ENCODE results near the gene REG1B. TPM values are rescaled to one million over a fixed set of nuclear protein-coding genes. Genes with fewer than 3 reads are reported as not detected.

Gene REG1B, protein sequence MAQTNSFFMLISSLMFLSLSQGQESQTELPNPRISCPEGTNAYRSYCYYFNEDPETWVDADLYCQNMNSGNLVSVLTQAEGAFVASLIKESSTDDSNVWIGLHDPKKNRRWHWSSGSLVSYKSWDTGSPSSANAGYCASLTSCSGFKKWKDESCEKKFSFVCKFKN
- total RNA-seq (not detected in 2 replicates), polyA plus RNA-seq (not detected in 2 replicates), polyA minus RNA-seq (not detected in 2 replicates), Bru-seq, nascent RNA (not detected), BruChase-seq, experiment 1, labeled RNA remaining after a 6-hour chase (not detected), BruChase-seq, experiment 2, labeled RNA remaining after a 2-hour chase (not detected)
- not detected in 2 replicates for polyA plus RNA-seq (2011; cell fraction: cytosol; rRNA removed)
- not detected in 2 replicates for polyA plus RNA-seq (2011; cell fraction: nucleus; rRNA removed)
- not detected in 2 replicates for polyA plus RNA-seq (2012)
- not detected for polyA minus RNA-seq (2011; cell fraction: cytosol; rRNA and poly(A)+ RNA removed)
- polyA minus RNA-seq (2011; cell fraction: nucleus; rRNA and poly(A)+ RNA removed): not detected in 2 replicates
- long read RNA-seq: 0 reads

GRCh38 chr2:79087785-79088364 lies at the start of gene REG1B:
Gene REG1B, minus strand, starts transcription at chr2:79087993. Its CDS starts 381 bp downstream, at chr2:79087612.
- DNase-seq (ENCODE audit: low read depth, low spot score) (no peak), FAIRE-seq (no peak)
- H3K9me3 ChIP-seq (replicated peaks; ENCODE audit: control insufficient read depth, insufficient read depth, low read length): peaks cover 2% of the 10 kb centered on the region
- H3K4me1 ChIP-seq (ENCODE audit: control insufficient read depth, extremely low read depth, insufficient read depth, low read length): no peaks in the 10 kb centered on the region
- H3K36me3 ChIP-seq (ENCODE audit: control insufficient read depth in 2 of 2, extremely low read depth in 1 of 2, insufficient read depth in 2 of 2, low read length in 2 of 2): no peaks in the 10 kb centered on the region
- H3K9ac ChIP-seq (replicated peaks; ENCODE audit: extremely low read depth, insufficient read depth, low read length): no peak within 1 kb of the TSS
- H3K27me3 ChIP-seq (ENCODE audit: control insufficient read depth in 2 of 2, insufficient read depth in 2 of 2, low read length in 2 of 2): no peaks in the 10 kb centered on the region
- H3K4me2 ChIP-seq (ENCODE audit: insufficient read depth, low read length): no peak within 1 kb of the TSS
- no peak within 1 kb of the TSS for H3K27ac ChIP-seq (ENCODE audit: insufficient read depth, low read depth, low read length)
- H3K79me2 ChIP-seq (ENCODE audit: control insufficient read depth, insufficient read depth, low read length): no peaks in the 10 kb centered on the region
- BruUV-seq (replicated peaks): no TSS peak
- ChIA-PET POLR2A (no interaction called here), CTCF (no interaction called here)
- dilution Hi-C loops (cut with MboI; ENCODE audit: extremely low pct_ligation_motif_present, low sequenced_read_pairs) (no loop called here), intact Hi-C loops (cut with micrococcal nuclease) (no loop called here)
- no peak for TF ChIP-seq POLR2A (IDR thresholded peaks at IDR 0.05; ENCODE audit: low read depth, low read length)
- no peak for TF ChIP-seq POLR2AphosphoS5 (IDR thresholded peaks at IDR 0.05; ENCODE audit: insufficient read depth, low read depth, low read length)
- TF ChIP-seq FOS (IDR thresholded peaks at IDR 0.05; ENCODE audit: borderline replicate concordance, insufficient read depth, low read length): no peak
- TF ChIP-seq MAX (IDR thresholded peaks at IDR 0.05; ENCODE audit: insufficient read depth, insufficient read length): no peak
- TF ChIP-seq EZH2 (IDR thresholded peaks at IDR 0.05; ENCODE audit: borderline replicate concordance, low read depth, low read length, severe bottlenecking): no peak
- no peak for TF ChIP-seq JUN (IDR thresholded peaks at IDR 0.05; ENCODE audit: borderline replicate concordance, insufficient read depth, insufficient read length, low read depth)
- no peak for TF ChIP-seq CTCF (IDR thresholded peaks at IDR 0.05; ENCODE audit: extremely low read depth in 1 of 2, insufficient read depth in 1 of 2, low read depth in 1 of 2, low read length in 2 of 2)
- H4K20me1 ChIP-seq (replicated peaks; ENCODE audit: control insufficient read depth, extremely low read depth, insufficient read depth, low read length): no peaks in the 10 kb centered on the region
- no peak within 1 kb of the TSS for H3K4me3 ChIP-seq (replicated peaks in 1 of 3; ENCODE audit: insufficient read depth in 1 of 3, low read depth in 1 of 3, low read length in 3 of 3)
- no peaks in the 10 kb centered on the region for H3K9me1 ChIP-seq (replicated peaks; ENCODE audit: control insufficient read depth, extremely low read depth, insufficient read depth, low read length)
- no peak within 1 kb of the TSS for H2AFZ ChIP-seq (ENCODE audit: low read depth, low read length)
